Measurements from ENCODE around the gene PLD4. TPM values are rescaled to one million over a fixed set of nuclear protein-coding genes. Genes with fewer than 3 reads are reported as not detected.
"Not testable (repeated sequence)": the region's sequence is repeated elsewhere in the genome, so short reads cannot be mapped to it uniquely, and the experiment has no call there.

The PLD4 gene
- total RNA-seq, 4 donors from 2014 or later, result under 0.01 to 0.37 (median 0.16) TPM; not detected in 1

- no peak for DNase-seq (ENCODE audit: low spot score)
- ATAC-seq (ENCODE audit: low FRiP score), result no peak
- TF ChIP-seq CTCF (IDR thresholded peaks at IDR 0.05), result no peak
These were observed 27.1 kb upstream of the PLD4 start for GRCh38 chr14:104897330-104898194.

GRCh38 chr14:104898195-104898558 is 26.5 kb upstream of the PLD4 start:
- DNase-seq (ENCODE audit: low spot score) (no peak), ATAC-seq (ENCODE audit: low FRiP score) (no peak)
- no peak for TF ChIP-seq CTCF (IDR thresholded peaks at IDR 0.05)

GRCh38 chr14:104898870-104899510 is 25.7 kb upstream of the PLD4 start:
- no peak for ATAC-seq (ENCODE audit: low FRiP score)
- TF ChIP-seq CTCF (IDR thresholded peaks at IDR 0.05), result no peak
- no peak for DNase-seq (ENCODE audit: low spot score)

GRCh38 chr14:104899781-104900180 is 24.9 kb upstream of the PLD4 start:
- TF ChIP-seq CTCF (IDR thresholded peaks at IDR 0.05), result no peak
- ATAC-seq (ENCODE audit: low FRiP score), result no peak
- DNase-seq (ENCODE audit: low spot score), result no peak

GRCh38 chr14:104900639-104901512 is 23.8 kb upstream of the PLD4 start:
- ATAC-seq (ENCODE audit: low FRiP score) (no peak), DNase-seq (ENCODE audit: low spot score) (no peak)

GRCh38 chr14:104903990-104904389 is 20.7 kb upstream of the PLD4 start:
- no peak for TF ChIP-seq CTCF (IDR thresholded peaks at IDR 0.05)
- no peak for ATAC-seq (ENCODE audit: low FRiP score)
- DNase-seq (ENCODE audit: low spot score), result no peak

More at GRCh38 chr14:104900639-104901512, 23.8 kb upstream of the PLD4 start:
- TF ChIP-seq CTCF (IDR thresholded peaks at IDR 0.05), result no peak

- not testable (repeated sequence) for DNase-seq (ENCODE audit: low spot score); ATAC-seq (ENCODE audit: low FRiP score)
These were observed 19.8 kb upstream of the PLD4 start for GRCh38 chr14:104904650-104905578.

- not testable (repeated sequence) for DNase-seq (ENCODE audit: low spot score); ATAC-seq (ENCODE audit: low FRiP score)
These were observed 19.1 kb upstream of the PLD4 start for GRCh38 chr14:104905579-104905933.

All from omental fat pad (tissue), 4 donors.